Activated naive CD4-positive, alpha-beta T cell treated with anti-CD3 and anti-CD28 coated beads, Interleukin-2, amount 50 U/mL, for 24 hours (primary cell): ENCODE results near the gene VPS37D.
"Not testable (repeated sequence)": the region's sequence is repeated elsewhere in the genome, so short reads cannot be mapped to it uniquely, and the experiment has no call there.

ENCODE experiments used
- H3K27ac Mint-ChIP-seq: one replicate; pipeline ENCODE4 v1.8.0; 2021; ENCODE audit warnings: mild to moderate bottlenecking, mixed read lengths
- H3K27me3 Mint-ChIP-seq: one replicate; pipeline ENCODE4 v1.8.0; 2021; ENCODE audit warnings: mixed read lengths
- H3K36me3 Mint-ChIP-seq: one replicate; pipeline ENCODE4 v1.8.0; 2021; ENCODE audit warnings: mixed read lengths
- H3K4me1 Mint-ChIP-seq: one replicate; pipeline ENCODE4 v1.8.0; 2021; ENCODE audit warnings: mixed read lengths
- H3K4me3 Mint-ChIP-seq: one replicate; pipeline ENCODE4 v1.8.0; 2021; ENCODE audit warnings: mild to moderate bottlenecking, mixed read lengths
- H3K9me3 Mint-ChIP-seq: one replicate; pipeline ENCODE4 v1.8.0; 2021; ENCODE audit warnings: mixed read lengths

Gene VPS37D

GRCh38 chr7:73719806-73720169 is 52.2 kb downstream of the VPS37D start:
- Mint-ChIP-seq H3K4me1 (peaks cover 31% of the 10 kb centered on the region), H3K27me3 (peaks cover 2% of the 10 kb centered on the region), H3K4me3 (peak overlapping the region; percentile 84), H3K27ac (no peak overlapping the region), H3K9me3 (no peaks in the 10 kb centered on the region), H3K36me3 (peaks cover 2% of the 10 kb centered on the region)

- peak overlapping the region; percentile 51 for H3K27ac Mint-ChIP-seq
These were observed 52.8 kb downstream of the VPS37D start for GRCh38 chr7:73720443-73720842.

GRCh38 chr7:73721377-73721817 is 53.8 kb downstream of the VPS37D start:
- peaks cover 2% of the 10 kb centered on the region for H3K36me3 Mint-ChIP-seq
- H3K27me3 Mint-ChIP-seq: peaks cover 2% of the 10 kb centered on the region
- H3K4me1 Mint-ChIP-seq: peaks cover 21% of the 10 kb centered on the region
- H3K27ac Mint-ChIP-seq: no peak overlapping the region
- H3K9me3 Mint-ChIP-seq: no peaks in the 10 kb centered on the region
- peak overlapping the region; percentile 66 for H3K4me3 Mint-ChIP-seq

More at GRCh38 chr7:73720443-73720842, 52.8 kb downstream of the VPS37D start:
- H3K36me3 Mint-ChIP-seq, H3K9me3 Mint-ChIP-seq, H3K27me3 Mint-ChIP-seq: not testable (repeated sequence)
- Mint-ChIP-seq H3K4me3 (peak overlapping the region; percentile 84), H3K4me1 (peaks cover 30% of the 10 kb centered on the region)
